ENCODE measurements around the gene LGALS7B.

GRCh38 chr19:38773469-38774177, 15.4 kb upstream of the LGALS7B start, which contains the start of gene LGALS7:
- TF ChIP-seq NFIC (IDR thresholded peaks at IDR 0.05; ENCODE audit: borderline replicate concordance) (no peak), RXRA (IDR thresholded peaks at IDR 0.05; ENCODE audit: borderline replicate concordance, low read depth) (no peak), USF1 (IDR thresholded peaks at IDR 0.05; ENCODE audit: borderline replicate concordance, low read depth) (no peak), POLR2AphosphoS5 (IDR thresholded peaks at IDR 0.05; ENCODE audit: low read depth, low read length) (no peak), MXI1 (IDR thresholded peaks at IDR 0.05; ENCODE audit: low read depth, low read length) (no peak), EP300 (IDR thresholded peaks at IDR 0.05; ENCODE audit: borderline replicate concordance in 1 of 2, low read depth in 1 of 2, low read length in 1 of 2) (no peak), TAF1 (IDR thresholded peaks at IDR 0.05; ENCODE audit: borderline replicate concordance, low read depth, low read length) (no peak), RFX5 (IDR thresholded peaks at IDR 0.05; ENCODE audit: low read length) (no peak), EZH2phosphoT487 (IDR thresholded peaks at IDR 0.05; ENCODE audit: borderline replicate concordance, low read depth) (no peak)
- TF ChIP-seq, protein P1, sequence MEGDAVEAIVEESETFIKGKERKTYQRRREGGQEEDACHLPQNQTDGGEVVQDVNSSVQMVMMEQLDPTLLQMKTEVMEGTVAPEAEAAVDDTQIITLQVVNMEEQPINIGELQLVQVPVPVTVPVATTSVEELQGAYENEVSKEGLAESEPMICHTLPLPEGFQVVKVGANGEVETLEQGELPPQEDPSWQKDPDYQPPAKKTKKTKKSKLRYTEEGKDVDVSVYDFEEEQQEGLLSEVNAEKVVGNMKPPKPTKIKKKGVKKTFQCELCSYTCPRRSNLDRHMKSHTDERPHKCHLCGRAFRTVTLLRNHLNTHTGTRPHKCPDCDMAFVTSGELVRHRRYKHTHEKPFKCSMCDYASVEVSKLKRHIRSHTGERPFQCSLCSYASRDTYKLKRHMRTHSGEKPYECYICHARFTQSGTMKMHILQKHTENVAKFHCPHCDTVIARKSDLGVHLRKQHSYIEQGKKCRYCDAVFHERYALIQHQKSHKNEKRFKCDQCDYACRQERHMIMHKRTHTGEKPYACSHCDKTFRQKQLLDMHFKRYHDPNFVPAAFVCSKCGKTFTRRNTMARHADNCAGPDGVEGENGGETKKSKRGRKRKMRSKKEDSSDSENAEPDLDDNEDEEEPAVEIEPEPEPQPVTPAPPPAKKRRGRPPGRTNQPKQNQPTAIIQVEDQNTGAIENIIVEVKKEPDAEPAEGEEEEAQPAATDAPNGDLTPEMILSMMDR (IDR thresholded peaks at IDR 0.05) = no peak

Measured in SK-N-SH (cell line).